Upper lobe of left lung (tissue), 6 donors: Measurements from ENCODE around the gene PPFIA4. TPM values are rescaled to one million over a fixed set of nuclear protein-coding genes. Genes with fewer than 3 reads are reported as not detected.

Experiments used
- ATAC-seq, 2 donors: fragments of 200-7000 bp; cut with Tn5 transposase; one replicate each; pipeline ENCODE4 v1.9.1; 2022; ENCODE audit warnings: mild to moderate bottlenecking in 2 of 2, moderate library complexity in 2 of 2; ENCODE audit not compliant: low FRiP score in 2 of 2
- DNase-seq, 2 donors: peaks; one replicate each; pipeline ENCODE4 v3.0.0-alpha.2; 2019 to 2020
- H3K27ac ChIP-seq, 4 donors: fragments of 200-600 bp; sonication (generic); one replicate each; pipeline ENCODE4 v1.5.1; 2016 to 2019
- H3K27me3 ChIP-seq, 4 donors: fragments of 200-600 bp; sonication (generic); one replicate each; pipeline ENCODE4 v1.5.1; 2017 to 2019
- H3K36me3 ChIP-seq, 4 donors: fragments of 200-600 bp; sonication (generic); one replicate each; pipeline ENCODE4 v1.5.1; 2016 to 2019
- H3K4me1 ChIP-seq, 4 donors: fragments of 200-600 bp; sonication (generic); one replicate each; pipeline ENCODE4 v1.5.1; 2018 to 2019
- H3K4me3 ChIP-seq, 4 donors: fragments of 200-600 bp; sonication (generic); one replicate each; pipeline ENCODE4 v1.5.1; 2017 to 2019; ENCODE audit warnings: mild to moderate bottlenecking in 2 of 4, moderate library complexity in 1 of 4
- H3K9me3 ChIP-seq, 4 donors: fragments of 200-600 bp; sonication (generic); one replicate each; pipeline ENCODE4 v1.5.1; 2018 to 2019
- EP300 ChIP-seq, 4 donors: sonication (generic); formaldehyde crosslinking; IDR thresholded peaks; one replicate each; pipeline ENCODE4 v1.5.1; 2017; ENCODE audit warnings: antibody characterized with exemption in 4 of 4, control low read depth in 2 of 4
- POLR2A ChIP-seq, 4 donors: fragments of 450-650 bp; IDR thresholded peaks; one replicate each; pipeline ENCODE4 v1.5.1; 2016 to 2017; ENCODE audit warnings: antibody characterized with exemption in 4 of 4, mild to moderate bottlenecking in 2 of 4
- POLR2AphosphoS5 ChIP-seq, 2 donors: sonication (generic); formaldehyde crosslinking; IDR thresholded peaks; one replicate each; pipeline ENCODE4 v1.5.1; 2017; ENCODE audit warnings: antibody characterized with exemption in 2 of 2
- WGBS, 2 donors: methylation state at CpG; one replicate each; pipeline ENCODE4 v1.1.5; 2017 to 2018; 5-methylcytosine and 5-hydroxymethylcytosine counted together
- total RNA-seq, 6 donors: library from RNA; depleted of rRNA in 4 of 6; stranded (reverse); fragments of >200 nt in 4 of 6; gene quantifications; one replicate each; pipeline versions ENCODE4 v1.1.0 to v1.2.1, GENCODE V29; 2016 to 2021
- TF ChIP-seq, protein P1 (sequence below), 6 experiments: fragments of 450-650 bp in 4 of 6; fragments of 200-600 bp in 2 of 6; sonication (generic) in 2 of 6; IDR thresholded peaks; one replicate each; pipeline ENCODE4 v1.5.1; 2016 to 2019; ENCODE audit warnings: antibody characterized with exemption in 6 of 6
- donor health status: DM: no; HTN: no; CAD: no; lungs with moderate emphysema.
- donor health status: DM: no; HTN: yes; CAD: no; lungs with severe emphysema.

Gene PPFIA4
- 1 to 10 TPM in 4 of 6 donors, under 1 TPM in 2; 0.63 to 9.7 (median 1.6) TPM for total RNA-seq

DNA sequence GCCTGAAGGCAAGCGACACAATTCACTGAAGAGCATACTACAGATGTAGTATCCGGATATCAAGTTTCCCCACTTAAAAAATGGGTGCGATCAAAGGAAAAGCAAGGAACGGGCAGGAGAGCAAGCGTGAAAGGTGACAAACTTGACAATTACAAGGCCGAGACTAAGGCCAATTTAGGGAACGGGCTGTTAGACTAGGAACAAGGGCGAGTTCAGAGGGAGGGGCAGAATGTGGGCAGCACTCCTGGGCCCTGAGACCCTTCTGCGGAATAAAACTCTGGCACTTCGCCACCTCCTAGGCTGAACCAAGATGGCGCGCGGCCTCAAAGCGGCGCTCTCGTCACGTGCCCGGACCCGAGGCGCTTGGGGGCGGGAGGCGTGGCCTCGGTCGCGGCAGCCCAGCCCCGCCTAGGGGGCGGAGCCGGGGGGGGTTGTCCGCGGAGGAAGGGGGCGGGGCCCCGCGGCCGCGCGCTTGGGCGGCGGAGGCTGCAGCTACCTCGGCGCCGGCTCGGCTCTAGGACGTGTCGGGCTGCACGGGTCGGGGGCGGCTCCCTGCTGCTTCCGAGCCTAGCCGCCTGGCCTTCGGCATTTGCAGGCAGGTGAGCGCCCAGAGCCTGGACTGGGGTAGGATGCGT, at the start of gene PPFIA4:
TSS of gene PPFIA4 (plus strand) at position 461 of the 635 bp plus-strand sequence. CDS start 12,518 bp downstream, outside the sequence.
- ATAC-seq (peak; percentile 94 to 97), DNase-seq (peak; percentile 89 to 97)
- 28 to 59% methylated on average over 9 to 19 of the region's 52 CpGs for WGBS, 2 donors
- Histone ChIP-seq H3K36me3 (peaks cover 6 to 36% (median 23%) of the 10 kb centered on the region in 4 donors), H3K27ac (peak within 1 kb of the TSS; percentile 27 to 66 (median 50)), H3K4me3 (peak within 1 kb of the TSS; percentile 55 to 60 (median 58)), H3K27me3 (no peaks in the 10 kb centered on the region), H3K4me1 (peaks cover 8 to 24% (median 10%) of the 10 kb centered on the region in 4 donors), H3K9me3 (no peaks in the 10 kb centered on the region)
- TF ChIP-seq POLR2AphosphoS5 (IDR thresholded peaks at IDR 0.05): peak in 1 of 2 donors; percentile 56
- TF ChIP-seq, protein P1, sequence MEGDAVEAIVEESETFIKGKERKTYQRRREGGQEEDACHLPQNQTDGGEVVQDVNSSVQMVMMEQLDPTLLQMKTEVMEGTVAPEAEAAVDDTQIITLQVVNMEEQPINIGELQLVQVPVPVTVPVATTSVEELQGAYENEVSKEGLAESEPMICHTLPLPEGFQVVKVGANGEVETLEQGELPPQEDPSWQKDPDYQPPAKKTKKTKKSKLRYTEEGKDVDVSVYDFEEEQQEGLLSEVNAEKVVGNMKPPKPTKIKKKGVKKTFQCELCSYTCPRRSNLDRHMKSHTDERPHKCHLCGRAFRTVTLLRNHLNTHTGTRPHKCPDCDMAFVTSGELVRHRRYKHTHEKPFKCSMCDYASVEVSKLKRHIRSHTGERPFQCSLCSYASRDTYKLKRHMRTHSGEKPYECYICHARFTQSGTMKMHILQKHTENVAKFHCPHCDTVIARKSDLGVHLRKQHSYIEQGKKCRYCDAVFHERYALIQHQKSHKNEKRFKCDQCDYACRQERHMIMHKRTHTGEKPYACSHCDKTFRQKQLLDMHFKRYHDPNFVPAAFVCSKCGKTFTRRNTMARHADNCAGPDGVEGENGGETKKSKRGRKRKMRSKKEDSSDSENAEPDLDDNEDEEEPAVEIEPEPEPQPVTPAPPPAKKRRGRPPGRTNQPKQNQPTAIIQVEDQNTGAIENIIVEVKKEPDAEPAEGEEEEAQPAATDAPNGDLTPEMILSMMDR (IDR thresholded peaks at IDR 0.05): no peak
- TF ChIP-seq POLR2A (IDR thresholded peaks at IDR 0.05): peak in 1 of 4 donors; percentile 28
- TF ChIP-seq EP300 (IDR thresholded peaks at IDR 0.05): no peak

DNA sequence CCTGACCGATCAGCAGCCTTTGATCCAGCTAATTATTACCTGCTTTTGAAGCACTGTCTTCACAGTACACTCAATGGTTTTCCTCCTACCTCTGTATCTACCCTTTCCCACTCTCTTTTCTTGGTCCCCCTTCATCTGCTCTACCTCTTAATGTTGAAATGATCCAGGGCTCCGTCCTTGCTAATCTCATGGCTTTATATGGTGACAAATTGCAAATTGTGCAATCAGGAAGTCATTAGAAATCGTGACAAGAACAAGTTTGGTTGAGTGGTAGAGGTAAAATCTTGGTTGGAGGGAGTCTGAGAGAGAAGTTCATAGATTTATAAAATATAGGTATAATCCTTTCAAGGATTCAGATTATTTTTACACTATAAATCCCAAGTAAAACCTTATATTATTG, 49.7 kb upstream of the PPFIA4 start:
- 22 to 29% methylated on average over 3 of the region's 3 CpGs for WGBS, 2 donors
- Histone ChIP-seq H3K27me3 (no peaks in the 10 kb centered on the region), H3K36me3 (no peaks in the 10 kb centered on the region), H3K4me1 (no peaks in the 10 kb centered on the region), H3K9me3 (no peaks in the 10 kb centered on the region), H3K27ac (no peak overlapping the region), H3K4me3 (no peak overlapping the region)
- ATAC-seq: no peak
- DNase-seq: no peak
- TF ChIP-seq POLR2AphosphoS5 (IDR thresholded peaks at IDR 0.05): no peak
- no peak for TF ChIP-seq POLR2A (IDR thresholded peaks at IDR 0.05)
- TF ChIP-seq, protein P1 (IDR thresholded peaks at IDR 0.05): no peak
- no peak for TF ChIP-seq EP300 (IDR thresholded peaks at IDR 0.05)

GRCh38 chr1:202979459-202979858, 46.8 kb upstream of the PPFIA4 start:
- 74 to 86% methylated on average over 2 of the region's 2 CpGs for WGBS, 2 donors
- Histone ChIP-seq H3K27ac (no peak overlapping the region), H3K9me3 (no peaks in the 10 kb centered on the region), H3K4me1 (no peaks in the 10 kb centered on the region), H3K27me3 (no peaks in the 10 kb centered on the region), H3K4me3 (no peak overlapping the region), H3K36me3 (no peaks in the 10 kb centered on the region)
- ATAC-seq: no peak
- TF ChIP-seq POLR2A (IDR thresholded peaks at IDR 0.05): no peak
- TF ChIP-seq POLR2AphosphoS5 (IDR thresholded peaks at IDR 0.05): no peak
- TF ChIP-seq, protein P1 (IDR thresholded peaks at IDR 0.05): no peak
- no peak for TF ChIP-seq EP300 (IDR thresholded peaks at IDR 0.05)
- DNase-seq: no peak

GRCh38 chr1:202981939-202982338, 44.4 kb upstream of the PPFIA4 start:
- no peak overlapping the region for H3K4me3 ChIP-seq
- ATAC-seq (no peak), DNase-seq (no peak)
- H3K27ac ChIP-seq: no peak overlapping the region
- H3K27me3 ChIP-seq: no peaks in the 10 kb centered on the region
- H3K4me1 ChIP-seq: no peaks in the 10 kb centered on the region
- 30 to 57% methylated on average over 2 of the region's 2 CpGs for WGBS, 2 donors
- H3K9me3 ChIP-seq: no peaks in the 10 kb centered on the region
- no peaks in the 10 kb centered on the region for H3K36me3 ChIP-seq
- TF ChIP-seq POLR2AphosphoS5 (IDR thresholded peaks at IDR 0.05) (no peak), EP300 (IDR thresholded peaks at IDR 0.05) (no peak), POLR2A (IDR thresholded peaks at IDR 0.05) (no peak)
- TF ChIP-seq, protein P1 (IDR thresholded peaks at IDR 0.05): no peak
